Esophagus squamous epithelium (tissue), 4 donors: Measurements from ENCODE around the gene LSP1.

Experiments
- CTCF ChIP-seq, 6 experiments: fragments of 450-650 bp in 4 of 6; fragments of 200-600 bp in 2 of 6; sonication (generic) in 2 of 6; IDR thresholded peaks; one replicate each; pipeline ENCODE4 v1.5.1; 2016 to 2019; ENCODE audit warnings: antibody characterized with exemption in 6 of 6, mild to moderate bottlenecking in 4 of 6, moderate library complexity in 4 of 6
- POLR2A ChIP-seq, 4 donors: fragments of 450-650 bp; IDR thresholded peaks; one replicate each; pipeline ENCODE4 v1.6.1; 2017; ENCODE audit warnings: antibody characterized with exemption in 4 of 4, mild to moderate bottlenecking in 4 of 4, moderate library complexity in 3 of 4

- no peak for TF ChIP-seq CTCF (IDR thresholded peaks at IDR 0.05)
- no peak for TF ChIP-seq POLR2A (IDR thresholded peaks at IDR 0.05)
Observed at GRCh38 chr11:1843796-1844195, 9.1 kb upstream of the LSP1 start.
